HG02840 (cell line): ENCODE measurements around the gene SMTN.

Experiments used
- ATAC-seq: cut with Tn5 transposase; IDR thresholded peaks from one replicate; pipeline ENCODE4 v1.9.1; 2021; ENCODE audit warnings: mild to moderate bottlenecking, moderate library complexity, moderate number of reproducible peaks; ENCODE audit not compliant: unreplicated experiment, low FRiP score

SMTN gene

DNA sequence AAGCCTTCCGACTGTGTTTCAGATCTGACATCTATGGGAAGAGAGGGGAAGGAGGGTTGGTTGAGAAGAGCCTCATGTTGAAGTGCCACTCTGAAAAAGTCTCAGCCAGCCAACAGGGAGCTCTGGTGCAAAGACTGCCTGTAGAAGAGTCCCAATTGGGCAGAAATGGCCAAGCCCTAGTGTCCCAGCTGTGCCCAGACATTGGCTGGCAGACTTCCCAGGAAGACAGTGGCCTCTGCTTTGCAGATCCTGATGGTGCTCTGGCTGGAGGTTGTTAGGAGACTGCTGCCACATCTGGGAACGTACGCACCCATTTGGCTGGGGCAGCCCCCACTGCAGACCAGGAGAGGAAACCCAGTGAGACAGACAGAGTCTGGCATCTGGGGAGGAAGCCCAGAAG lies 62.4 kb downstream of the SMTN start:
- no peak for ATAC-seq

DNA sequence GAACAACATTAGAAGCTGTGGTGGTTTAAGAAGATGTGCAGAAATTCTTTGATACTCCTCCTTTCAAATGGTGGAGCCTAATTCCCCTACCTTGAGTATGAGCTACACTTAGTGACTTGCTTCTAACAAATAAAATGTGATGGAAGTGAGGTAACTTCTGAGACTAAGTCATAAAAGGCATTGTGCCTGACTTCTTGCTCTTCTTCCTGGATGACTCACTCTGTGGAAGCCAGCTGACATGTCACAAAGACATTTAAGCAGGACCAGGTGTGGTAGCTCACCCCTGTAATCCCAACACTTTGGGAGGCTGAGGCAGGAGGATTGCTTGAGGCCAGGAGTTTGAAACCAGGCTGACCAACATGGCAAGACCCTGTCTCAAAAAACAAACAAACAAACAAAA lies 63.1 kb downstream of the SMTN start:
- no peak for ATAC-seq

DNA sequence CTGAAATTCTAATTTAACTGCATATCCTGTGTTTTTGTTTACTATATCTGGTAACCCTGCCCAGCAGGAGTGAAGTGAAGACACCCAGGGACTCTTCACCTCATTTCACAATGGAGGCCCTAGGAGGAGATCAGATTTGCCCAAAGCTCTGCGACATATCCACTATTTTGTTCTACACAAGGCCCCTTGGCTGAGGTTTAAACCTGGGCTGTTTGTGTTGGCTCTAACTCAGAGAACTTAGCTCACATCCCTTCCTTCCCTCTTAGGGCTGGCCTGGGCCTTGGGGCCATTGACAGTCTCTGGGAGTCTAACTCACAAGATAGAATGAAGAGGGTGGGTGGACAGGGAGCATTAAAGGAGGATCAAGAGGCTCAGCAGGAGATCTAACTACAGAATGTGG lies 67.4 kb downstream of the SMTN start:
- ATAC-seq: no peak

DNA sequence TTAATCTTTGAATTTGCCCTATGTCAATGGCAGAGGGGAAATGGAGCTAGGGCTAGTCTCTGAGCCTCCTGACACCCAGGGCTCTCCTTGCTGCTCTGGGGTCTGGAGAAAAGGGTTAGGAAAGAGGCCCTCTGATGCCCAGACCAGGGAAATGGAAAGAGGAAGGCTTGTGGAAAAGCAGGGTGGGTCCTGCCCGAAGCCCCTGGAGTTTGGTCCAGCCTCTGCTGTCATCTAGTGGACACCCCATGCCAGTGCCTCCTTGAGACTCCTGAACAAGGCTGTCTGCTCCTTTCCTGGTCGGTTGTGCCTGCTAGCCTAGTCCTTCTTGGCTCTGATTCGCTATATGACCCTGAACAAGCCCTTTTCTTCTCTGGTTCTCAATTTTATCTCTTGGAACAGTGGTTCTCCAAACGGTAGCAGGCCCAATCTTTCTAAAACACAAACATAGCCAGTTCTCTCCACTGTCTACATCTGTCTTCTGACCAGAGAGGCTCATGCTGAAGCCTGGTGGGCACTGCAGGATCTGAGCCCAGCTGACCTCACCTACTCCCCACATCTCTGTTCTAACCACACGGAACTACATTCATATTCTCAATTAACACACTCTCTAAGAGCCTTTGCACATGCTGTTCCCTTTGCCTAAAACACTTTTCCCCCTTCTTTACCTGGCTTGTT lies 68.0 kb downstream of the SMTN start:
- no peak for ATAC-seq

DNA sequence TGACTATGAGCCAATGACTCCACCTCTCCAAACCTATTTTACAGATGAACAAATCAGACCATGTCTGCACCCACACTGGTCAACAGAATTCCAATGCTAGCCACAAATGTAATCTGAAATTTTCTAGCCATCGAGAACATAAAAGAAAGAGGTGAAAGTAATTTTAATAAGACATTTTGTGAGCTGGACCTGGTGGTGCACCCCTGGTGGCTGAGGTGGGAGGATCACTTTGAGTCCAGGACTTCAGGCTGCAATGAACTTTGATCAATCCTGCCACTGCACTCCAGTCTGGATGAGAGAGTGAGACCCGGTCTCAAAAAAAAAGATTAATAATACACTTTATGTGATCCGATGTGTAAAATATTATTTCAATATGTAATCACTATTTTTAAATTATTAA lies 69.5 kb downstream of the SMTN start:
- ATAC-seq: no peak

DNA sequence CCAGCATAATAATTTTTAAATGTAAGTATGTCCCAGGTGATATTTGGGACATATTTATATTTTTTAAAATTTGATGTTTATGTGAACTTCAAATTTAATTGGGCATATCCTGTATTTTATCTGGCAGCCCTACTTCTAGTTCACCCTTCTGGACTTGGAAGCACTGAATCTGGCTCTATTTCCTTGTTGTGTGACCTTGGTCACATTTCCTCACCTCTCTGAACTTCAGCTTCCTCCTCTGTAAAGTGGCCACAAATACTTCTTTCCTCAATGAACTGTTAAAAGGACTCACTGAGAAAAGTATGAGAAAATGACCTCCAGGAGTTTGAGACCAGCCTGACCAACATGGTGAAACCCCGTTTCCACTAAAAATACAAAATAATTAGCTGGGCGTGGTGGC lies 70.8 kb downstream of the SMTN start:
- no peak for ATAC-seq

DNA sequence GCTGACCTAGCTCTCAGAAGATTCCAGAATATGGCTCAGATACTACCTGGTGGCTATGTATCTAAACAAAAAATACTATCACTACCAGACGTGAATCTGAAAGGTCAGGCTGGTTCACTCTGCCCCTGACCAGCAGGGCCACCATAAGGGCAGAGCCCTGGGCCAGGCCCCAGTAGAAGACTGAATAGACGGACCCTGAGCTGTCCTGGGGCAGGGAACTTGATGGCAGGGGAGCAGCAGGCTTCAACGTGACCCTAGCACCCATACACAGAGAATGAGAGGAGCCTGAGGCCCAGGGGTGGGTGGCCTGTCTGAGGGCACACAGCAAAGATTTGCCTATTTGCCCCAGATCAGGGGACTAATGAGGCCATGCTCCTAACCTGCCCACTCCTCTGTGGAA lies 72.2 kb downstream of the SMTN start:
- ATAC-seq: no peak
